ENCODE results near the gene LYVE1. TPM values are rescaled to one million over a fixed set of nuclear protein-coding genes. Genes with fewer than 3 reads are reported as not detected.
"Not testable (repeated sequence)": the region's sequence is repeated elsewhere in the genome, so short reads cannot be mapped to it uniquely, and the experiment has no call there.

The LYVE1 gene, protein sequence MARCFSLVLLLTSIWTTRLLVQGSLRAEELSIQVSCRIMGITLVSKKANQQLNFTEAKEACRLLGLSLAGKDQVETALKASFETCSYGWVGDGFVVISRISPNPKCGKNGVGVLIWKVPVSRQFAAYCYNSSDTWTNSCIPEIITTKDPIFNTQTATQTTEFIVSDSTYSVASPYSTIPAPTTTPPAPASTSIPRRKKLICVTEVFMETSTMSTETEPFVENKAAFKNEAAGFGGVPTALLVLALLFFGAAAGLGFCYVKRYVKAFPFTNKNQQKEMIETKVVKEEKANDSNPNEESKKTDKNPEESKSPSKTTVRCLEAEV
- 64.6 and 70.3 TPM in 2 replicates for total RNA-seq

DNA sequence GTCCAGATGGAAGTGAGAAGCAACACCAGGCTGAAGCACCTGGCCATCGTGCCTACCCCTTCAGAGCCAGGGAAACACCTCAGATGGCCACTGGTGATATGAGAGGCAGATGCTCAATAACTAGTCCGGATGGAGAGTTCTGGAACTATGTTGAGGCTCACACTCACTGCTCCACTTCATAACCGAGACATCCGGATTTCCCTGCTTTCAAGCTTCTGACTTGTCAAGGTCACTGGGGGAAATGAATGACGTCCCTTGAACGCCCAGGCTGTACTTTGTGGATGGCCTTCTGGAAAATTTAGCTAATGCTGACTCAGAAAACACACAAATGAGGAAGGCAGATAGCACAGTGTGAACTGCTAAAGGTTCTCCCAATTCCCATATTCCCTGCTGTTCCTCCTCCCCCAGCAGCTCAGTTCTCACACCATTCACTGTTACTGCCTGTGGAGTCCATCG is at the start of gene LYVE1:
Gene LYVE1 (minus strand): TSS at position 180 of the 456 bp plus-strand sequence. CDS start 133 bp downstream, at position 47.
- peak; percentile 93 for DNase-seq

DNA sequence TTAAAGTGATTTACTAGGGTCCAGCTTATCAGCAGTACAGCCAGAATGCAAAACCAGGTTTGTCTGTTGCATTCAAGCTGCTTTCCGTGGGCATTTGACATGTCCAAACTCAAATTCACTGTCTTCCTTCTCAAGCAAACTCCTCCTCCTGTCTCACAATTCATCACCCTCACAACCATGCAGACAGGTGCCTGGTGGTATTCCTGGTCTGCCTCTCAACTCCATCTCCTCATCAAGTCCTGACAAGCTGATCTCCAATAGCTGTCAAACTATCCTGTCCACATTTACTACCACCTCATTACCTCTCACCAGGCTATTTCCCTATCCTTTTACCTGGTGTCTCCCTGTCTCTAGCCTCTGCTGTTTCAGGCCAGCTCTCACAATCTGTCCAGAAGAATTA is 49.1 kb upstream of the LYVE1 start:
- no peak for DNase-seq

DNA sequence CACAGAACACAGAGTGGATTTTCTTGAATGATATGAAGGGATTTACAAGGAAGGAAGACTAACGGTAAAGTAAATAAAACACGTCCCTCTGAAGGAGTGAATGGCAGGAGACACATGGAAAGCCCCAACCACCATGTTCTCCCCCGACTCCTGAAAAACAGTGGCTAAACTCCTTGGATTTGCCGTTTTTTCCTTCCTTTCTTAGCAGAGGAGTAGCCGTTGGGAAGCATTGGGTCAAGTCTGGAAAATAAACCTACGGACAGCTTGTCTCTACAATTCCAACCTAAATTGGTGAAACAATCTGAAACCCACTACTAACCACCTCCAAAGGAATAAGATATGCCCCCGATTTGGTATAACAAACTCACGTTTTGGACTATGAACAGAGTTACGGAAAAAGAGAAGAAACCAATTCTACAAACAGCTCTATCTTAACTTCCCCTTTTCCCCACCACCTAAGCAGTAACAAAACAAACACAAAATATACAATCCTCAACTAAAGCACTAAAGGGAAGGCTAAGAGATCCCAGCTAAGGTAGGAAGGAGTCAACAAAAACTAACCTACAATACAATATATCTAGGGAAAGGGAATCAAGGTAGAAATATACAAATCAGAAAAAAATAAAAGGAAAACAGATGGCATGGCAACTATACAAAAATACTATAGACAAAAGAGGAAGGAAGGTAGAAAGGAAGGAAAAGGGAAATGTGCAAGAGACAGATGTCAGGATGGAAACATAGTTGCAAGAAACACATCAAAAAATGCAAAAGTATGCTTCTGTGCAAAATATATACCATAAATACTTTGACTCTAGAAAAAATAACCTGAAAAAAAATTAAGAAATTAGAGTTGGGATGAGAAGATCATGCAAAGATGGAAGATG is 43.8 kb upstream of the LYVE1 start:
- no peak for DNase-seq

DNA sequence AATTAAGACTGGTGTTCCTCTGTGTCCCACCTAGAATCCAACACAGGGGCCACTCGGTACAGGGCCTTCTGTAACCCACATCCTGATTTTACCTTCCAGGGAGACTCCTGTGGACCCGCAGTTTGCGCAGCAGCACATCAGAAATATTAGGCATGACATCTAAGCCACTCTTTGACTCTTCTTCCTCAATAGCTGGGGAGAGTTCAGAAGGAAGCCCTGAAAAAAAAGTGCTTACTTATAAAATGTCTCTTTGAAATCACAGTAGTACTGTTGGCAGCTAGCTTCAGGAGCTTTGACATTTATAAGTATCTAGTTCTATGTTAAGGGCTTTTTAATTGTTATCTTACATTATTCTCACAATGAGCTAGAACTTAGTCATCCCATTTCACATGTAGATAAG is 41.2 kb upstream of the LYVE1 start:
- DNase-seq = no peak

DNA sequence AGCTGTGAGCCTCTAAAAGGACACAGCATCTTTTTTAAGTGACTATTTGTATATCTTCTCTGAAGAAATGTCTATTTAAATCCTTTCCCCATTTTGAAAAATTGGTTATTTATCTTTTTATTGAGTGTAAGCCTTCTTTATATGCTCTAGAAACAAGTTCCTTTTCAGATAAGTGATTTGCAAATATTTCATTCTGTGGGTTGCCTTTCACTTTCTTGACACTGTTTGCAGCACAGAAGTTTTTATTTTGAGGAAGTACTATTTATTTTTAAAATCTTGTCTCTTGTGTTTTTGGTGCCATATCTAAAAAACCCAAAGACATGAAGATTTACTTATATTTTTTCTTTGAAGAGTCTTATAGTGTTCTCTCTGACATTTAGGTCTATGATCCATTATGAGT is 40.1 kb upstream of the LYVE1 start:
- no peak for DNase-seq

DNA sequence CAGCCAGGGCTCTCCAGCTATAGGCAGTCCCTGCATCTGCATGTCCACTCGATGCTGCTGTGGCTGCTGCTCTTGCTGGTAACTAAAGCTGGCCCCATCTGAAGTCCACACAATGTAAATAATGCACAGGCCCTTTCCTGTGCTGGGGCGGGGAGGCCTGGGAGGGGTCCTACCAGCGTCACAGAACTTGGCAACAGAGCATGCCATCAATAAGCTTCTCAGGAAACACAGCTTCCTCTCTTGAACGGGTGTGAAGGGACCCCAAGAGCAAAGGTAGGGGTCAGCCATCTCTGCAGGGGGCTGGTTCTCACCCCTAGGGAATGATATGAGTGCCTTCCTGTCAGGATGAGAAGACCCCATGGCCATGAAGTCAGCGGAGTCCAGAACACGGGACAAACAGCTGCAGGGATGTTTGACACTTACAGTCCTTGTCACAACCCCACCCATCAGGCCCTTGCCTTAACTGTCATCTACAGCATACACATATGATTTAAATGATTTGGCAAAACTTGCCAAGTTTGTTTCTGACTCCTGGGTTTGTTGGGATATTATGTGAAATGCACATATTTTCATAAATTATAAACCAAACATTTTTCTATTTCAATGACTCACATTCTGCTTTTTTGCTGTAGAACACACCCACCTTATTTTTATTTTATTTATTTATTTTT is 39.1 kb upstream of the LYVE1 start:
- DNase-seq = peak; percentile 72

DNA sequence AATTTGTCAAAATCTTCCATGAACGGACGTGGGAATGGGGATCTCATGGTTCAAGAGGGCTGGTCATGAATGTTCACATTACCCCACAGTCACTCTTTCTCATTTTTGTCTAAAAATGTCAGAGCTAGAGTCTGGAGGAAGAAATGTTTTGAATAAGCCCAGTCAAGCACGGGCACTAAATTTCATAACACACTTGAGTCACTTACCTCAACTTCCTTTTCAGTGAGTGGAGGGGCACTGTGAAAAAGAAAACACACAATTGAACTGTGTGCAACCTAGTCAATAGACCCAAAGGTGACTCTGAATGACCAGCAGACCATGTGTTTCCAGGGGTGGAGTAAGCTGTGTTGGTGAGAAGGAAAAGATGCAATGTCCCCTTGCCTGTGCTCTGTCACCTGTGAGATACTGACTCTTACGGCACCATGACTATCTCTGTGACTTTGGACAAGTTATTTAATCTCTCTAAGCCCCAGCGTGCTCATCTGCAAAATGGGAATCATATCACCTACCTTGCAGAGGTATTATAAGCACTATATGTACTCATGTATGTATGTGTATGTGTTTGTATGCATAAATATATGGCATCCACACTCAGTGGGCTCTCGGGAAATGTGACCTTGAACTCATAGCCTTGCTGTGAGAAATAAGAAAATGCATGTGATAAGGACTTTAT is 38.2 kb upstream of the LYVE1 start:
- peak; percentile 67 for DNase-seq

DNA sequence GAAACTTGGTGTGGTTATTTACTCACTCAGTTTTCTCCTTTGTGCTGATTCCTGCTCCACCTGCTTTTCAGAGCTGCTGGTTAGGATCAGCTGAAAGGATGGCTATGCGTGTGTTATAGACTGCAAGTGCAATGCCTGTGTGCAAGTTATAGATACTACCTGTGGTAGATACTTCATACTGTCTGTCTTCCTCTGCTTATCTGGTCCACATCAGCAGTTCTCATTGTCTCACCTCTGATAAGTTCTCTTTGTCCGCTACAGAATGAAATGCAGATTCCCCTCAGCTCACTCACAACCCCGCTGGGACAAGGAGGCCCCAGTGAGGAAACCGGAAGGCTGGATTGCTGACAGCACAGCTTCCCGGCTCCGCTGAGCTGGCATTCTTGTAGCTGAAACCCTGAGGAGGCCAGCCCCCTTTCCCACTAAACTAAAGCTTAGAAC is 37.5 kb upstream of the LYVE1 start:
- DNase-seq = peak; percentile 74

DNA sequence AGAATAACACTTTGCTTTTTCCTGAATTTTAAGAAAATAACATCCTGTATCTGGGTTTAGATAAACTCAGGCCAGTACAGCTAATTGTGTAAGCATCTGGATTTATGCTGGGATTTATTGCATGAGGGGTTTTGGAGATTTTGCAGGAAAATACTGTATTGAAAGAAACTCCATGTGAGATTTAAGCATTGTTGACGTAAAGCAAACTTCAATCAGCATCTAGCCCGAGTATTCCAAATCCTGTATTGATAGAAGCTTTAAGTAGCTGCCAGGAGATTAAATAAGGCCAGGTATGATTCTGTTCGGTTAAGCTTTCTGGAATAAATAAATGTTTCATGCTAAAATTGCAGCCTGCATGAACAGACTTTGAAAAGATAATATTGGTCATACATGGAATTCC is 36.3 kb upstream of the LYVE1 start:
- no peak for DNase-seq

DNA sequence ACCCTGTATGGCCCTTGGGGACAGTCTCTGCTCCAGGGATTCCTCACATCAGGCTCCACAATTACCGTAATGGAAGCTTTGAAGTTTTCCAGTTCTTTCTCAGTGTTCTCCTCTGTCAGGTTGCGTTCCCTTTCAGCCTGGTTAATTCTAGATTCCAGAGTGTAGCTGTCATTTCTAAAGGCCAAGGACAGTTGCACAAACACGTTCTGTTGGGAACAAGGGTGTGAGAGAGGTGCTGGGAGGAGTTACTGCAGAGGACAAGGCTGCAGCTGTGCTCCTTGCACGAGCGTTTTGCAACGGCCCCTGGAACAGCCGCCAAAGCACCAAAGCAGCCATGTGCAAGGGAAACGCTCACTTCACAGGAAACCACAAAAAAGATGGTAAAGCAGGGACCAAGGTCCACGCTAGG is 35.9 kb upstream of the LYVE1 start:
- no peak for DNase-seq

DNA sequence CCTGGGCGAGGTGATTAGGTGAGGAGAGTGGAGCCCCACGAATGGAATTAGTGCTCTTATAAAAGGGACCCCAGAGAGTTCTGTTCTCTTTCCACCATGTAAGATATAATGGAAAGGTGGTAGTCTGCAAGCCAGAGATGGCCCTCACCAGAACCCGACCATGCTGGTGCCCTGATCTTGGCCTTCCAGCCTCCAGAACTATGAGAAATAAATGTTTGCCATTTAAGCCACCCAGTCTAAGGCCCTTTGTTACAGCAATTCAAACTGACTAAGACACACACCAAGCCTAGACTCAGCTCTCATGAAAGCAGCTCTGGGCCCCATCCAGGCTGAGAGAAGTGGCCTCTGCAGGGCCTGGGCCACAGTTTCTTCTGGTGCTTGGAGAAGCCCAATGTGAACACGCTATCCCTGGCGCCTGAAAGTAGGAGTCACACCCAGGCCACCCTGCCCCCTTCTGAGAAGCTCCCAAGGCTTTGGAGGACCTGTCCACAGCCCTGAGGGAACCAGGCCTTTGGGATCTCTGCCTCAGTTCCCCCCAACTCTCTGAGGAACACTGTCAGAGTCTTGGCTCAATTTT is 35.3 kb upstream of the LYVE1 start:
- no peak for DNase-seq

DNA sequence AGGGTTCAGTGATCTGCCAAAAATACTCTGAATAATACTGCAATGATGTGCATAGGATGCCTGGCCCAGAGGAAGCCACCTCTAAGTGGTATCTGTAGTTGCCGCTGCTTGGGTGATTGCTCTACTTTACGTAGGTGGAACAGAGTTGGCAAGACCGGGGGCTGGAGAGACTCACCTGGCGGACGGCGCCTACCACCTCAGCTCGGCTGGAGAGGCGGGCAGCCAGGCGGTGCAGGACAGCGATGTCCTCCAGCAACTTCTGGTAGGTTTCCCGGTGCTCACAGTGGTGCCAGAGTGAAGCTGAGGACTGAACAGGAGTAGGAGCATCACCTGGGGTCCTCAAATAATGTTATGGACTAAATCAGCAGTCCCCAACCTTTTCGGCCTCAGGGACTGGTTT is 34.5 kb upstream of the LYVE1 start:
- DNase-seq = no peak

DNA sequence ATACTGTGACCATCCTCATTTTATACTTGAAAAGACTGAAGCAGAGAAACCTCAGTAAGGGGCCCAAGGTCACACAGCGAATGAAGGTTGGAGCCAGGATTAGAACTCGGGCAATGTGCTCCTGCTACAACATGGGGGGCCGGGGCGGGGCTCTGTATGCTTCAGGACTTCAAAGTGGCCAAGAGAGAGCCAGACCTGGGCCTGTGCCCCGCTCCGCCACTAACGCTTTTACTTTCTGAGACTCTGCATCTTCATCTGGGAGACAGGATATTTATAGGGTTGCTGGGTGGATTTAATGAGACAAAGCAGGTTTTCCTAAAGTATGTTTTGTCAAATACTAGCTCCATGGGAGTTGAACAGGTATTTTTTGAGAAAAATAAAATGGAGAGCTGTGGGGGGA is 33.9 kb upstream of the LYVE1 start:
- DNase-seq = no peak

DNA sequence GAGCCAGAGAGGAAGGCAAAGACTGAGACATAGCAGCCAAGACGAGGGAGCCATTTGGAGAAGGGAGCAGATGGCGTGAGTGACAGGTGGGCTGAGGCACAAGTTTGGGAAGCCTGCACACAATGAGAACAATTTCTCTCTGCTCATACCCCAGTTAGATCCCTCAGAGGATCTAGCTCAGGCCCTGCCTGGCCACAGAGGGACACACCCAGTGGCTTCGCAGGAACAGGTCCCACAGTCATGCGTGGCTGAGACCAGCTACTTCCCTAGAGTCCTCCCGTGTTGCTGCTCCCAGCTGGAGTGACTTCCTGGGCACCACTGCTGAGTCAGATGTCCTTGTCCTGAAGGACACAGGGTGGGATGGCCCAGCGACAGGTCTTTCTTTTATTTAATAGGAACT is 33.4 kb upstream of the LYVE1 start:
- DNase-seq = no peak

DNA sequence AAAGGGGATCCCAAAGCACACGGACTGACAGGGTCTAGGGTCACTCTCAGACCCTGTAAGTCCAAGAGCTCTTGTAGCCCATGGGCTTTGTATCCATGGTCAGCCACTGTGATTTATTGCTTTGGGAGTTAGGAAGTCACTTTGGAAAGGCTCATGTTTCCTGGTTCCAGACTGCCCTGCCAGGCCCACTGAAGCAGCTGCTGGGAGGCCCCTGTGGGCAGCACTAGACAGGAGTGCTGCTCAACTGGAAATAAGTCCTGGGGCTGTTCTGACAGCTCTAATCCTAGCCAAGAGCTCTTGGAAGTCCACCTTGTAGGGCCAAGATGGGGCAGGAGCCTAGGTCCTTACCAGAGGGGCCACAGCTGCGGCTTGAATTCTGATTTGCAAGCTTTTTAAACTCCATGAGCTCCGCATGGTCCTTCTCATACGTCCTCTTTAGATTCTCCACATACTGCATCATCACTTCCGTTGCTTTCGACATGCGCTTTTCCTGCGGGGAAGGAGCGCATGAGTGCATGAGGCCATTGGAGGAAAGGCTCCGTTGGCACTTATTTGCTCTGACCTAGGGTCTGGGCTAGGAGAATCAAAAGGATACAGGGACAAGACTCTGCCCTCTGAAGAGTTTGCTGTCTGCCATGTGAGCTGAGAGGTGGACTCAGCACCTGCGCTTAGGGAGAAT is 32.2 kb upstream of the LYVE1 start:
- peak; percentile 37 for DNase-seq

DNA sequence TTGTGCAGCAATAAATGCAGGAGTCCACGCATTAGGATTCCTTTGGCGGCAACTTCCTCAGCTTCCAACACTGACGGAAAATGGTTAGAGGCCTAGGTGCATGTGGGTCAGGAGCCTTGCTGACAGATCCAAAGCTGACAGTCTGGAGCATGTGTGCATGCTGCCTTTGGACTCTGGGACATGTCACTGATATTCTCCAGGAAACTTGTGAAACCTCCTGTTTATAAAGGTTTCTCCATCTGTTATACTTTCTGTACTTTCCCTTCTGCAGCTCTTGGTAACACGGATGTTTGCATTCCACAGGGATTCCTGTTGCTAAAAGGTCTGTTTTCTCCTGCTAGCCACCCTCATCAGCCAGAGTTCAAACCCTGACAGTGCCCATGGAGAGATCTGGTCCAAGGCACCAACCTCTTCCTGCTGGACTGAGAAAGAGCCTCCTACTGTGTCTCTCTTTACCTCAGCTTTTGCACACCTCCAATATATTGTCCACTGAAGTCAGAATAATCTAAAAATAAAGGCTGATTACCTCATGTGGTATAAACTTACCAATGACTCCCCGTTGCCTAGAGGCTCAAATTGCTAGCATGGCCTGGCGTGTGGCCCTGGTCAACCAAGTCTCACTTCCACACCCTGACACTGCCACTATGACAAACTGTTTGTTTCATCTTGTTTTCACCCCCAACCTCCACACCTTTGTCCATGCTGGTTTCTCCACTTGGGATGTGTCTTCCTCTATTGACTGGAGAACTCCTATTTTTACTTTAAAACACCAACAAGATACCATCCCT is 31.1 kb upstream of the LYVE1 start:
- DNase-seq = no peak

DNA sequence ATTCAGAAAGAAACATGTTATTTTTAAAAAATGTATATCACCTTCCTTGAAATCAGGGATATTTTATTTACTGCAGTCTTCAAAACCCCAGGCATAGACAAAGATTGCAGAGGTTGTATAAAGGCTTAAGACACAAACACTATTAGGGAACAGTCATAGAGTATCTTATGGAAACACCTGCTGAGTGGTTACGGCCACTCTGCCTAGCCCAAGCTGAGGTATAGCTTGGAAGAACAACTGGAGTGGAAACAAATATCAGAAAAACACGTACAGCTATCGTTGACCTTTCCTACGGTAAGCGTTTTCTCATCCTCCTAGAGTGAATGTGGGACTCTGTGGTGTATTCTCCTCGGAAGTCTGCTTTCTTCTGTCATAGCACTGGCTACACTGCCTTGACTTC is 30.4 kb upstream of the LYVE1 start:
- DNase-seq = no peak

DNA sequence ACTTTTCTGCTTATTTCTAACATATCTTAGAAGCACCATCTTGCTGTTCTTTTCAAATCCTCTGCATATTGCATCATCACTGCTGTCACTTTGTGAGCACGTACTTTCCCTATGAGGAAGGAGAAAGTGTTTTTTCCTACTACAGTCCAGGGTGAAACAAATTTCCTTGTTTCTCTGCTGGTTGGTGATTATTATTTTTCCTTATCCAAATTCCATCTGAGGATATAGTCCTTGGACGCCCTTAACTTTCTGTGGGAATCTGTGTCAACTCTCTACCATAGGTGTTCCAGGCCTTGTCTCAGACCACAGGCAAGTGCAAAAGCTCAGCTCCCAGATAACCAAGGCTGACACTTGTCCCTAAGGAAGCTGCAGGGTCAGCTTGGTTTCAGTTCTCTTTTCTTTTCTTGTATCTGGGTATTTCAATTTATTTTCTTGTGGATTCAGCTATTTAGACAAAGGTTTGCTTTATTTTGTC is 29.4 kb upstream of the LYVE1 start:
- DNase-seq = no peak

DNA sequence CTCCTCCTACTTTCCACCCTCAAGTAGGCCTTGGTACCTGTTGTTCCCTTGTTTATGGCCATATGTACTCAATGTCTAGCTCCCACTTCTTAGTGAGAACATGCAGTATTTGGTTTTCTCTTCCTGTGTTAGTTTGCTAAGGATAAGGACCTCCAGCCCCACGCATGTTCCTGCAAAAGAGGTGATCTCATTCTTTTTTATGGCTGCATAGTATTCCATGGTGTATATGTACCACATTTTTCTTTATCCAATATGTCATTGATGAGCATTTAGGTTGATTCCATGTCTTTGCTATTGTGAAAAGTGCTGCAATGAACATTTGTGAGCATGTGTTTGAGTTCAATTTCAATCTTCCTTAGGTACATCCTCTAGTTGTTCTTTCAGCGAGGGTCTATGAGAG is 27.4 kb upstream of the LYVE1 start:
- DNase-seq = not testable (repeated sequence)

DNA sequence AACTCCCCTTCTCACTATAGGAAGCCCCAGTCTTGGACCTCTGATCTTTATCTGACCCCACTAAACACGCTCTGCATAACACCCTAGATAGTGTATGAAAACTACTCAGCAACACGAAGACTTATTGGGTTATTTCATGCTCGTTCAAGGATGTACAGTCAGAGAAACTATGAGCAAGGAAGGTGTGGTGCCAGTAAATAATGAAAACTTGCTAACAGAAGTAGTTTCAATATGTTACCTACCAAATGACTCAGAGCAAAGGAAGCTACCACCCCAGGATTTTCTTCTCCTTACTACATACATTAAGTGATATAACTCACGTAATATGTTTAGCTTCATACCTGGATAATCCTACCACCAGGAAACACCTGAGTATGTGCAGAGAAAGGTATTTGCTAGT is 25.9 kb upstream of the LYVE1 start:
- DNase-seq = no peak

DNA sequence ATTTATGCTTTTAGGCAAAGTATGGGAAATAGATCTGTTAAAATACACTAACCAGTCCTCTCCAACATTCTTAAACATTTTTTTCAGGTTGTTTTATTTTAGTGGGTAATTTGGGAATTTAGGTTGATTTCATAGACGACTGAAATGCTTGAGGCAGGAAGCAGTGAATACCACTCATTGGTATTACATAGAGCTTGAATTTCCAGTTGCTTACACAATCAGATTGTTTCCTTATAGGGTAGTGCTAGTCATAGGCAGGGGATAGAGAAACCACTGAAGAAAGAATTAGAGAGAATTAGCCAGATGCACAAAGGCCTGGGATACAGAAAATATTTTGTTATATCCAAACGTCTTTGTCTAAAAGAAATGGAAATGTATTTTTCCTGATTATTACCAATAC is 23.9 kb upstream of the LYVE1 start:
- peak; percentile 79 for DNase-seq
